GM12878 (cell line): ENCODE results near the gene RAB31. TPM values are rescaled to one million over a fixed set of nuclear protein-coding genes. Genes with fewer than 3 reads are reported as not detected.

ENCODE experiments used
- ATAC-seq: fragments of 200-7000 bp; cut with Tn5 transposase; 3 replicates; pipeline ENCODE4 v1.9.1; 2020; ENCODE audit warnings: mild to moderate bottlenecking, moderate library complexity
- BruUV-seq: library from RNA; stranded (reverse); fragments of 400-500 nt; replicated peaks from 2 replicates; lab custom pipeline; 2021; lab: Mats Ljungman, UMichigan
- CTCF ChIA-PET: fragments of 300-600 bp; sonication (Branson Sonifier 250); formaldehyde crosslinking; extraction: SDS; loops from one replicate; lab custom pipeline; 2021; ENCODE audit warnings: inconsistent platforms; lab: Yijun Ruan, JAX
- POLR2A ChIA-PET: fragments of 350-600 bp; formaldehyde crosslinking; extraction: SDS; loops from one replicate; lab custom pipeline; 2021; ENCODE audit warnings: inconsistent platforms; lab: Charles Lee
- RAD21 ChIA-PET: fragments of 300-600 bp; sonication (Branson Sonifier 250); formaldehyde crosslinking; loops from one replicate; lab custom pipeline; 2023; ENCODE audit warnings: antibody characterized with exemption; ENCODE audit not compliant: unreplicated experiment; lab: Charles Lee
- SMC1A ChIA-PET: fragments of 300-600 bp; sonication (Branson Sonifier 250); formaldehyde crosslinking; loops from one replicate; lab custom pipeline; 2023; ENCODE audit not compliant: unreplicated experiment, uncharacterized antibody; lab: Charles Lee
- DNase-seq: peaks from one replicate; pipeline ENCODE4 v3.0.0-alpha.2; 2011; ENCODE audit warnings: low read depth, low spot score
- FAIRE-seq: peaks from 3 replicates; lab custom pipeline; 2011; peaks lifted over from hg19 to GRCh38; lab: Jason Lieb, UNC
- H2AFZ ChIP-seq: 2 replicates; pipeline ENCODE4 v1.6.0; 2011; ENCODE audit warnings: low read depth, low read length, control low read depth; ENCODE audit not compliant: control insufficient read depth
- H3K27ac ChIP-seq: 2 replicates; pipeline ENCODE4 v1.5.1; 2011; ENCODE audit warnings: control low read depth; ENCODE audit not compliant: control insufficient read depth, insufficient read depth
- H3K27me3 ChIP-seq, 2 experiments: replicated peaks in 1 of 2; 2 replicates each; pipeline versions ENCODE4 v1.6.0 to v1.6.1; 2011; ENCODE audit warnings: low read length in 1 of 2; ENCODE audit not compliant: control insufficient read depth in 2 of 2, insufficient read depth in 2 of 2
- H3K36me3 ChIP-seq, 2 experiments: 2 replicates each; pipeline ENCODE4 v1.5.1; 2011; ENCODE audit warnings: low read length in 1 of 2; ENCODE audit not compliant: control insufficient read depth in 2 of 2, insufficient read depth in 2 of 2
- H3K4me1 ChIP-seq: 2 replicates; pipeline ENCODE4 v1.6.1; 2011; ENCODE audit warnings: mild to moderate bottlenecking, low read length, moderate library complexity, mixed read lengths; ENCODE audit not compliant: control insufficient read depth, insufficient read depth
- H3K4me2 ChIP-seq: 2 replicates; pipeline ENCODE4 v1.6.0; 2011; ENCODE audit warnings: control low read depth; ENCODE audit not compliant: control insufficient read depth, insufficient read depth
- H3K4me3 ChIP-seq: fragments of 200-600 bp; sonication (generic); 2 replicates; pipeline ENCODE4 v1.5.1; 2016
- H3K79me2 ChIP-seq: 2 replicates; pipeline ENCODE4 v1.6.0; 2011; ENCODE audit warnings: low read length; ENCODE audit not compliant: control insufficient read depth, insufficient read depth
- H3K9ac ChIP-seq: 2 replicates; pipeline ENCODE4 v1.8.0; 2011; ENCODE audit warnings: low read length, control low read depth, mixed read lengths; ENCODE audit not compliant: control insufficient read depth, insufficient read depth
- H3K9me3 ChIP-seq: replicated peaks from 3 replicates; pipeline ENCODE4 v1.5.1; 2011; ENCODE audit warnings: mild to moderate bottlenecking, low read length; ENCODE audit not compliant: control insufficient read depth, insufficient read depth
- H4K20me1 ChIP-seq: 2 replicates; pipeline ENCODE4 v1.6.0; 2011; ENCODE audit not compliant: control insufficient read depth, insufficient read depth
- ESRRA ChIP-seq: IDR thresholded peaks from 2 replicates; pipeline ENCODE4 v1.6.1; 2012; ENCODE audit warnings: mild to moderate bottlenecking, low read length, improper control_type of control experiment
- NBN ChIP-seq: fragments of 450-650 bp; IDR thresholded peaks from 2 replicates; pipeline ENCODE4 v1.6.1; 2016
- NRF1 ChIP-seq: conservative IDR thresholded peaks from 2 replicates; pipeline ENCODE4 v1.6.1; 2011; ENCODE audit warnings: mild to moderate bottlenecking, low read depth, low read length, improper control_type of control experiment
- PML ChIP-seq: IDR thresholded peaks from 2 replicates; pipeline ENCODE4 v1.6.1; 2012; ENCODE audit warnings: low read length, inconsistent platforms
- SMARCA5 ChIP-seq: fragments of 450-650 bp; IDR thresholded peaks from 2 replicates; pipeline ENCODE4 v1.6.1; 2017; ENCODE audit warnings: mild to moderate bottlenecking
- ZBED1 ChIP-seq: IDR thresholded peaks from 2 replicates; pipeline ENCODE4 v1.6.1; 2016; ENCODE audit warnings: borderline replicate concordance
- ZSCAN29 ChIP-seq: fragments of 450-650 bp; IDR thresholded peaks from 2 replicates; pipeline ENCODE4 v1.6.1; 2017; ENCODE audit warnings: mild to moderate bottlenecking, moderate library complexity
- WGBS: methylation state at CpG from one replicate; pipeline ENCODE4 v1.1.6; 2016; ENCODE audit warnings: low lambda C conversion rate; ENCODE audit not compliant: insufficient replicate concordance, insufficient coverage; ENCODE audit errors: missing lambda C conversion rate; 5-methylcytosine and 5-hydroxymethylcytosine counted together
- in situ Hi-C: fragments of 300-500 bp; cut with MboI; formaldehyde crosslinking; loops from 9 replicates; pipeline ENCODE4 v1.14.3; 2018; ENCODE audit warnings: mixed read lengths
- intact Hi-C: fragments of 100-400 bp; cut with micrococcal nuclease; formaldehyde crosslinking; loops from one replicate; pipeline ENCODE4 v1.14.2; 2022; ENCODE audit not compliant: unreplicated experiment
- polyA plus RNA-seq, 11 experiments: library from polyadenylated mRNA; depleted of rRNA in 4 of 11; unstranded in 6 of 11; stranded (reverse) in 5 of 11; fragments of >200 nt; fragmentation: Nextera tagmentation in 4 of 11; fragmentation: Illumina TruSeq in 1 of 11; extraction: Ambion mirVana in 4 of 11; extraction: Trizol in 1 of 11; gene quantifications; 1 replicate in 1 of 11; 2 replicates in 10 of 11; pipeline versions ENCODE4 v1.2.1 to v1.2.3, GENCODE V29; 2011 to 2016; ENCODE audit warnings: inconsistent platforms in 2 of 11, missing spikeins in 2 of 11, low read depth in 1 of 11
- total RNA-seq, 4 experiments: library from RNA; depleted of rRNA in 3 of 4; stranded (reverse); fragments of >200 nt in 3 of 4; fragmentation: Illumina TruSeq in 1 of 4; extraction: Trizol in 1 of 4; gene quantifications; 2 replicates each; pipeline versions ENCODE4 v1.2.1 to v1.2.3, GENCODE V29; 2013 to 2021
- TF ChIP-seq, protein P1 (sequence below): fragments of 450-650 bp; IDR thresholded peaks from 2 replicates; pipeline ENCODE4 v1.6.1; 2017; ENCODE audit warnings: mild to moderate bottlenecking, moderate library complexity
- TF ChIP-seq, protein P2 (sequence below): fragments of 450-650 bp; IDR thresholded peaks from 2 replicates; pipeline ENCODE4 v1.6.1; 2018; ENCODE audit warnings: borderline replicate concordance, mild to moderate bottlenecking; ENCODE audit not compliant: partially characterized antibody
- TF ChIP-seq, protein P3 (sequence below): fragments of 150-350 bp; IDR thresholded peaks from 2 replicates; pipeline ENCODE4 v1.6.1; 2016; ENCODE audit warnings: low read depth, low read length

The RAB31 gene
- total and polyA plus RNA-seq, 10 of the 15 experiments (the other 5 are each of a cell fraction or from before 2014, with no cell fraction given), result 0.80 to 23.3 (median 12.2) TPM

DNA sequence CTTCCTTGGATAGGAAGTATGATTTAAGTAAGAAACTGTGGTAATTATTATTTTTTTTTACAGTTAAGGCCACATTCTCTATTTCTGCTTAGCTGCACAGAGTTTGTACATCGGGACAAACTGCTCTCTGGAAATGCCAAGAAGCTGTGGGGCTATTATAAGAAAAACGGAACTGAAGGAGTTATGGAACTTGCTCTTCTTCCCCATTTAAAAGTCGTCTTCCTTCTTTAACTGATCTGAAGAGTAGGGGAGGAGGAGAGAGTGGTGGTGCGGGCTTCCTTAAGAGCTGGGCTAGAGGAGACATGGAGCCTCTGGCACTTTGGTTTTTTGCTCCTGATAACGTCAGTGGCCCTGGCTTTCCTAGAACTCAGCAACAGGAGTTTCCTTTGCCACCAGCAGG lies 54.4 kb downstream of the RAB31 start:
- ATAC-seq (no peak), DNase-seq (no peak), FAIRE-seq (no peak)
- in situ Hi-C loops (no loop called here), intact Hi-C loops (no loop called here)
- no TSS peak for BruUV-seq
- RAD21 ChIA-PET, result no interaction called here
- Histone ChIP-seq H3K27ac (no peak overlapping the region), H3K4me2 (no peak overlapping the region), H2AFZ (no peak overlapping the region), H3K27me3 (no peaks in the 10 kb centered on the region), H3K79me2 (no peaks in the 10 kb centered on the region), H3K9ac (no peak overlapping the region), H3K36me3 (no peaks in the 10 kb centered on the region), H3K4me1 (no peaks in the 10 kb centered on the region), H3K9me3 (no peaks in the 10 kb centered on the region), H4K20me1 (no peaks in the 10 kb centered on the region), H3K4me3 (no peak overlapping the region)
- POLR2A ChIA-PET, result no interaction called here
- SMC1A ChIA-PET, result no interaction called here
- WGBS, result 68% methylated on average over 5 of the region's 5 CpGs
- CTCF ChIA-PET, result no interaction called here
- TF ChIP-seq PML (no peak), NRF1 (no peak), NBN (no peak), ZBED1 (no peak), ESRRA (no peak), ZSCAN29 (no peak), SMARCA5 (no peak)
- TF ChIP-seq, protein P1, sequence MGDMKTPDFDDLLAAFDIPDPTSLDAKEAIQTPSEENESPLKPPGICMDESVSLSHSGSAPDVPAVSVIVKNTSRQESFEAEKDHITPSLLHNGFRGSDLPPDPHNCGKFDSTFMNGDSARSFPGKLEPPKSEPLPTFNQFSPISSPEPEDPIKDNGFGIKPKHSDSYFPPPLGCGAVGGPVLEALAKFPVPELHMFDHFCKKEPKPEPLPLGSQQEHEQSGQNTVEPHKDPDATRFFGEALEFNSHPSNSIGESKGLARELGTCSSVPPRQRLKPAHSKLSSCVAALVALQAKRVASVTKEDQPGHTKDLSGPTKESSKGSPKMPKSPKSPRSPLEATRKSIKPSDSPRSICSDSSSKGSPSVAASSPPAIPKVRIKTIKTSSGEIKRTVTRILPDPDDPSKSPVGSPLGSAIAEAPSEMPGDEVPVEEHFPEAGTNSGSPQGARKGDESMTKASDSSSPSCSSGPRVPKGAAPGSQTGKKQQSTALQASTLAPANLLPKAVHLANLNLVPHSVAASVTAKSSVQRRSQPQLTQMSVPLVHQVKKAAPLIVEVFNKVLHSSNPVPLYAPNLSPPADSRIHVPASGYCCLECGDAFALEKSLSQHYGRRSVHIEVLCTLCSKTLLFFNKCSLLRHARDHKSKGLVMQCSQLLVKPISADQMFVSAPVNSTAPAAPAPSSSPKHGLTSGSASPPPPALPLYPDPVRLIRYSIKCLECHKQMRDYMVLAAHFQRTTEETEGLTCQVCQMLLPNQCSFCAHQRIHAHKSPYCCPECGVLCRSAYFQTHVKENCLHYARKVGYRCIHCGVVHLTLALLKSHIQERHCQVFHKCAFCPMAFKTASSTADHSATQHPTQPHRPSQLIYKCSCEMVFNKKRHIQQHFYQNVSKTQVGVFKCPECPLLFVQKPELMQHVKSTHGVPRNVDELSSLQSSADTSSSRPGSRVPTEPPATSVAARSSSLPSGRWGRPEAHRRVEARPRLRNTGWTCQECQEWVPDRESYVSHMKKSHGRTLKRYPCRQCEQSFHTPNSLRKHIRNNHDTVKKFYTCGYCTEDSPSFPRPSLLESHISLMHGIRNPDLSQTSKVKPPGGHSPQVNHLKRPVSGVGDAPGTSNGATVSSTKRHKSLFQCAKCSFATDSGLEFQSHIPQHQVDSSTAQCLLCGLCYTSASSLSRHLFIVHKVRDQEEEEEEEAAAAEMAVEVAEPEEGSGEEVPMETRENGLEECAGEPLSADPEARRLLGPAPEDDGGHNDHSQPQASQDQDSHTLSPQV, result no peak
- TF ChIP-seq, protein P2, sequence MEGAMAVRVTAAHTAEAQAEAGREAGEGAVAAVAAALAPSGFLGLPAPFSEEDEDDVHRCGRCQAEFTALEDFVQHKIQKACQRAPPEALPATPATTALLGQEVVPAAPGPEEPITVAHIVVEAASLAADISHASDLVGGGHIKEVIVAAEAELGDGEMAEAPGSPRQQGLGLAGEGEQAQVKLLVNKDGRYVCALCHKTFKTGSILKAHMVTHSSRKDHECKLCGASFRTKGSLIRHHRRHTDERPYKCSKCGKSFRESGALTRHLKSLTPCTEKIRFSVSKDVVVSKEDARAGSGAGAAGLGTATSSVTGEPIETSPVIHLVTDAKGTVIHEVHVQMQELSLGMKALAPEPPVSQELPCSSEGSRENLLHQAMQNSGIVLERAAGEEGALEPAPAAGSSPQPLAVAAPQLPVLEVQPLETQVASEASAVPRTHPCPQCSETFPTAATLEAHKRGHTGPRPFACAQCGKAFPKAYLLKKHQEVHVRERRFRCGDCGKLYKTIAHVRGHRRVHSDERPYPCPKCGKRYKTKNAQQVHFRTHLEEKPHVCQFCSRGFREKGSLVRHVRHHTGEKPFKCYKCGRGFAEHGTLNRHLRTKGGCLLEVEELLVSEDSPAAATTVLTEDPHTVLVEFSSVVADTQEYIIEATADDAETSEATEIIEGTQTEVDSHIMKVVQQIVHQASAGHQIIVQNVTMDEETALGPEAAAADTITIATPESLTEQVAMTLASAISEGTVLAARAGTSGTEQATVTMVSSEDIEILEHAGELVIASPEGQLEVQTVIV, result no peak
- TF ChIP-seq, protein P3, sequence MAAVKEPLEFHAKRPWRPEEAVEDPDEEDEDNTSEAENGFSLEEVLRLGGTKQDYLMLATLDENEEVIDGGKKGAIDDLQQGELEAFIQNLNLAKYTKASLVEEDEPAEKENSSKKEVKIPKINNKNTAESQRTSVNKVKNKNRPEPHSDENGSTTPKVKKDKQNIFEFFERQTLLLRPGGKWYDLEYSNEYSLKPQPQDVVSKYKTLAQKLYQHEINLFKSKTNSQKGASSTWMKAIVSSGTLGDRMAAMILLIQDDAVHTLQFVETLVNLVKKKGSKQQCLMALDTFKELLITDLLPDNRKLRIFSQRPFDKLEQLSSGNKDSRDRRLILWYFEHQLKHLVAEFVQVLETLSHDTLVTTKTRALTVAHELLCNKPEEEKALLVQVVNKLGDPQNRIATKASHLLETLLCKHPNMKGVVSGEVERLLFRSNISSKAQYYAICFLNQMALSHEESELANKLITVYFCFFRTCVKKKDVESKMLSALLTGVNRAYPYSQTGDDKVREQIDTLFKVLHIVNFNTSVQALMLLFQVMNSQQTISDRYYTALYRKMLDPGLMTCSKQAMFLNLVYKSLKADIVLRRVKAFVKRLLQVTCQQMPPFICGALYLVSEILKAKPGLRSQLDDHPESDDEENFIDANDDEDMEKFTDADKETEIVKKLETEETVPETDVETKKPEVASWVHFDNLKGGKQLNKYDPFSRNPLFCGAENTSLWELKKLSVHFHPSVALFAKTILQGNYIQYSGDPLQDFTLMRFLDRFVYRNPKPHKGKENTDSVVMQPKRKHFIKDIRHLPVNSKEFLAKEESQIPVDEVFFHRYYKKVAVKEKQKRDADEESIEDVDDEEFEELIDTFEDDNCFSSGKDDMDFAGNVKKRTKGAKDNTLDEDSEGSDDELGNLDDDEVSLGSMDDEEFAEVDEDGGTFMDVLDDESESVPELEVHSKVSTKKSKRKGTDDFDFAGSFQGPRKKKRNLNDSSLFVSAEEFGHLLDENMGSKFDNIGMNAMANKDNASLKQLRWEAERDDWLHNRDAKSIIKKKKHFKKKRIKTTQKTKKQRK, result no peak
